Ovary (tissue), 9 donors: ENCODE data around the gene CEP41. TPM values are rescaled to one million over a fixed set of nuclear protein-coding genes. Genes with fewer than 3 reads are reported as not detected.

Source experiments
- DNase-seq, 5 donors: peaks; one replicate each; pipeline ENCODE4 v3.0.0-alpha.2; 2019 to 2020
- H3K27ac ChIP-seq, 2 donors: fragments of 200-600 bp; one replicate each; pipeline versions ENCODE4 v1.5.1 to v1.8.0; 2019 to 2022
- H3K27me3 ChIP-seq: fragments of 200-600 bp; one replicate; pipeline ENCODE4 v1.8.0; 2022
- H3K36me3 ChIP-seq: fragments of 200-600 bp; sonication (generic); one replicate; pipeline ENCODE4 v1.5.1; 2019
- H3K4me1 ChIP-seq: one replicate; pipeline ENCODE4 v1.8.1; 2013; ENCODE audit warnings: mild to moderate bottlenecking, moderate library complexity; ENCODE audit not compliant: insufficient read depth
- H3K4me3 ChIP-seq: fragments of 200-600 bp; sonication (generic); one replicate; pipeline ENCODE4 v1.5.1; 2017
- H3K9me3 ChIP-seq, 2 donors: fragments of 200-600 bp in 1 of 2; sonication (generic) in 1 of 2; one replicate each; pipeline versions ENCODE4 v1.5.1 to v1.8.1; 2013 to 2019; ENCODE audit warnings: mild to moderate bottlenecking in 1 of 2, moderate library complexity in 1 of 2
- CTCF ChIP-seq, 3 donors: fragments of 450-650 bp in 2 of 3; fragments of 200-600 bp in 1 of 3; IDR thresholded peaks; one replicate each; pipeline versions ENCODE4 v1.5.1 to v1.8.0; 2016 to 2022; ENCODE audit warnings: antibody characterized with exemption in 3 of 3, mild to moderate bottlenecking in 1 of 3
- EP300 ChIP-seq: sonication (generic); formaldehyde crosslinking; IDR thresholded peaks from one replicate; pipeline ENCODE4 v1.6.1; 2017; ENCODE audit warnings: antibody characterized with exemption
- POLR2A ChIP-seq: fragments of 450-650 bp; IDR thresholded peaks from one replicate; pipeline ENCODE4 v1.6.1; 2017; ENCODE audit warnings: antibody characterized with exemption, mild to moderate bottlenecking, moderate library complexity
- WGBS, 3 donors: extraction: QIAGEN DNeasy Blood & Tissue Kit in 1 of 3; methylation state at CpG; one replicate each; pipeline versions ENCODE4 v1.1.5 to v1.1.7; 2013 to 2017; 5-methylcytosine and 5-hydroxymethylcytosine counted together
- intact Hi-C, 4 donors: fragments of 100-400 bp; cut with DNase I; formaldehyde crosslinking; loops; one replicate each; pipeline versions ENCODE4 v1.11.0 to v1.15.1; 2022 to 2023
- polyA plus RNA-seq, 2 donors: library from polyadenylated mRNA; stranded (reverse); fragments of 200-250 nt in 1 of 2; fragments of 350-450 nt in 1 of 2; fragmentation: Illumina TruSeq in 1 of 2; extraction: RNeasy Lipid Tissue Mini Kit (QIAGEN cat#74804) in 1 of 2; gene quantifications; one replicate each; pipeline ENCODE4 v1.2.3, GENCODE V29; 2013 to 2014
- total RNA-seq, 7 donors: library from RNA; depleted of rRNA in 2 of 7; stranded (reverse); fragments of >200 nt in 2 of 7; fragmentation: NEBNext Ultra II Directional in 3 of 7; extraction: Animal tissue kit (Norgen Biotek cat#: 25700) in 3 of 7; gene quantifications; one replicate each; pipeline versions ENCODE4 v1.1.0 to v1.2.4, GENCODE V29; 2016 to 2023
- donor health status: DM: no; HTN: no; CAD: no; lungs with moderate emphysema.
- donor health status: DM: no; HTN: no; CAD: no.
- donor health status: Bipolar disorder and iron deficiency.
- donor health status: DM: yes; HTN: yes; CAD: no.
- donor health status: DM: no; HTN: no; CAD: no.
- donor health status: DM: yes; HTN: yes; CAD: no.

Gene CEP41
- total and polyA plus RNA-seq, 9 donors: 1.8 to 21.3 (median 10.5) TPM

GRCh38 chr7:130358471-130358870 lies 82.3 kb downstream of the CEP41 start:
- intact Hi-C loops: loop anchor here in 2 of 4 donors (5.0 to 10.0 kb wide), 2 partner anchors 39 to 84 kb away; no protein-coding TSS in a partner anchor
- DNase-seq: no peak
- Histone ChIP-seq H3K4me1 (peaks cover 7% of the 10 kb centered on the region), H3K4me3 (no peak overlapping the region), H3K36me3 (no peaks in the 10 kb centered on the region), H3K27ac (no peak overlapping the region), H3K9me3 (no peaks in the 10 kb centered on the region), H3K27me3 (no peaks in the 10 kb centered on the region)
- 94 to 95% (median 94%) methylated on average over 4 of the region's 4 CpGs for WGBS, 3 donors
- TF ChIP-seq POLR2A (no peak), CTCF (IDR thresholded peaks at IDR 0.05) (no peak), EP300 (no peak)

- Histone ChIP-seq H3K4me3 (no peak overlapping the region), H3K27ac (peak overlapping the region; percentile 25 to 32), H3K36me3 (no peaks in the 10 kb centered on the region), H3K27me3 (no peaks in the 10 kb centered on the region), H3K9me3 (no peaks in the 10 kb centered on the region), H3K4me1 (peaks cover 16% of the 10 kb centered on the region)
- TF ChIP-seq POLR2A (no peak), EP300 (no peak), CTCF (IDR thresholded peaks at IDR 0.05) (no peak)
- intact Hi-C loops: loop anchor here in 2 of 4 donors (5.0 to 10.0 kb wide), 2 partner anchors 40 to 82 kb away; no protein-coding TSS in a partner anchor
- WGBS, 3 donors: 58 to 82% (median 72%) methylated on average over 16 of the region's 16 CpGs
- DNase-seq: peak in 4 of 5 donors; percentile 46 to 81 (median 62)
Measured at GRCh38 chr7:130356876-130357611, 83.8 kb downstream of the CEP41 start.

- H3K27ac ChIP-seq: peak overlapping the region; percentile 25 to 32
- no peaks in the 10 kb centered on the region for H3K9me3 ChIP-seq
- no peak for TF ChIP-seq POLR2A
- TF ChIP-seq CTCF (IDR thresholded peaks at IDR 0.05): no peak
- TF ChIP-seq EP300: no peak
- H3K4me3 ChIP-seq: no peak overlapping the region
- intact Hi-C loops: loop anchor here in 2 of 4 donors (5.0 to 10.0 kb wide), 2 partner anchors 41 to 81 kb away; no protein-coding TSS in a partner anchor
- no peaks in the 10 kb centered on the region for H3K36me3 ChIP-seq
- 33 to 45% (median 37%) methylated on average over 9 of the region's 9 CpGs for WGBS, 3 donors
- peaks cover 21% of the 10 kb centered on the region for H3K4me1 ChIP-seq
- DNase-seq: peak; percentile 41 to 64 (median 51)
- no peaks in the 10 kb centered on the region for H3K27me3 ChIP-seq
Measured at GRCh38 chr7:130356121-130356875, 84.5 kb downstream of the CEP41 start.

GRCh38 chr7:130353196-130353595 lies 87.6 kb downstream of the CEP41 start:
- Histone ChIP-seq H3K4me1 (peaks cover 21% of the 10 kb centered on the region), H3K27me3 (no peaks in the 10 kb centered on the region), H3K4me3 (no peak overlapping the region), H3K27ac (peak overlapping the region in 1 of 2 donors; percentile 58), H3K9me3 (no peaks in the 10 kb centered on the region), H3K36me3 (no peaks in the 10 kb centered on the region)
- intact Hi-C loops: loop anchor here in 1 of 4 donors (10.0 kb wide), 1 partner anchor 78 kb away; no protein-coding TSS in a partner anchor
- TF ChIP-seq EP300 (no peak), POLR2A (no peak), CTCF (IDR thresholded peaks at IDR 0.05) (no peak)
- WGBS, 3 donors: 92 to 94% (median 92%) methylated on average over 7 of the region's 7 CpGs
- DNase-seq: no peak
